DMS 273 (cell line): Measurements from ENCODE around the gene GTF3C2.
"Not testable (repeated sequence)": the region's sequence is repeated elsewhere in the genome, so short reads cannot be mapped to it uniquely, and the experiment has no call there.

Experiments used
- DNase-seq: peaks from one replicate; lab custom pipeline; 2025; ENCODE audit not compliant: unreplicated experiment; lab: John Stamatoyannopoulos, UW

The GTF3C2 gene

DNA sequence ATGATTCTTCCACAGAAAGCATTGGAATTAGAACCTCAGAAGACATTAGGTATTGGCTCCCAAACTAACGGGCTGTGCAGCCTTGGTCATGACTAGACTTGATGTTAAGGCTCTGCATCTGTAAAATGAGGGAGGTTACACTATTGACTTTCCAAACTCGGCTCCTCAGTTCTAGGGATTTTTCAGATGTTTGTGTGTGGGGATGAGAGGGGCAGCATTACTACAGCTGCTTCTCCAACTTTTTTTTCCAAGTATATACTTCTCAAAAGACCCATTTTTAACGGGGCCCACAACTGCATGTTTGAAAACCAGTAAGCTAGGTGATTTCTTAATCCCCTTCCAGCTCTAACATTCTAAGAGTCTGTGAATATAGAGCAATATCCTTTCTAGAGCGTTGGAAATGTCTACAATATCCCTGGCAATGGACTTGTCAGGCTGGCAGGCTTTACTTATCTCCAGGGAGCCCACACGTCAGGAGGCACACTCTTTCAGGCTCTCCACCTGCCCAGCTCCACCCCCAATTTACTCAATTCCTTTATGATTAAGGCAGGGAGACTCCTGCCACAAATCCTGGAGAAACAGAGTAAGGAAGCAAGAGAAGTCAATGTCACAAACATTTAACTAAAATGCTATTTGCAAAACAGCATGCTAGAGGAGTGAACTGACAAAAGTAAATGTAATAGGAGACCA is 32.8 kb downstream of the GTF3C2 start:
- peak; percentile 37 for DNase-seq

DNA sequence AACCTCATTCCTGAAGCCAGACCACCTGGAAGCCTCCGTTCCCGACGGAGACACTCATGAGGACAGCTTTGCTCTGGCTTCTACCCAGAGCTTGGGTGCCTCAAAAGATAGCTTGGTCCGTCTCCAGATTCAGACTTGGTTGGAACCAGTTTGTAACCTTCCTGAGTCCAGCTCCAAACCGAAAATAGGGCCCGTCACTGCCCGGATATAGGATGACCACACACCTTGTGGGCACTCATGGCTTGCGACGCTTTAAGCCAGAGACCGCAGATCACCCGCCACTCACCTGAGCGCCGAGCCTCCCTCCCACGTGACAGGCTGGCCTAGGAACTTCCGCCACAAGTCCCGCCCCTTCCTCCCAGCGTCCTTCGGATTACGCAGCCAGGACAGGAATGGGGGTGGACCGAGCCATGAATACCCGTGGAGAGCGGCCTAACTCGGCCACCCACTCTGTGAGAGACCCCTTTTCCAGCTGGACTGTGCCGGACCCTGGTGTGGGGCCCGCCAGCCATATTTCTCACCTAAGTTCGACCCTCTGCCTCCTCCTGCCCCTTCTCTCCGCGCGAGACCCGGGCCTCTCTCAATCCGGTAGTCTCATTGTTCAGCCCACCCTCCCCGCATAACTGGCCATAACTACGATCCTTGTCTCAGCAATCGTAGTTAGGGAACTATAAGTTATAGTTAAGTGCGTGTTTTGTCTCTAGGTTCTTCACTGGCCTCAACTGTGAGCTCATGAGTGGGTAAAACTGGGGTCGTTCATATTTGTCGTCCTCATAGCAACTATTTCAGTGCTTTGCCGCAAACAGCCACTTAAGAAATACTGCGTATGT is 33.6 kb downstream of the GTF3C2 start, which contains the start of gene MPV17:
TSS of gene MPV17 (minus strand) at position 332 of the 830 bp plus-strand sequence. CDS start 580 bp downstream, outside the sequence.
- DNase-seq: peak; percentile 96

DNA sequence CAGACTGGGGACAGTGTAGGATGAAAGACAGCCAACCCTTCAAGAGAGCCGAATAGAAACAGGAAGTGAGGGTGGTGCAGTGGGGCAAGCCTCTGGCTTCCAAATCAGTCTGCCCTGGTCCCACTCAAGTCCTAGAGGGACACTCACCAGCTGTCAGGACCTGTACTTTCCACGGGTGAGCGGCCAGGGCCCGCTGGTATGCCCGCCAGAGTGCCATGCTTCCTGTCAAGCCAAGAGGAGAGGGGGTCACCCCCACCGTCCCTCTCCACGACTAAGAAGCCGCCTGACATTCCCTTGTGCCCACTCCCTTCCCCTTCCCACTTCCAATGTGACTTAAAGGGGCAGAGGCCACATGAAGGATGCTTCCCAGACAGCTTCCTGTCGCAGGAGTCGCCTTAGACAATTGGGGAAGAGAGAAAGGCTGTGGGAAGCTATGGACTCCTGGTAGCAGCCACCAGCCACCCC is 34.2 kb downstream of the GTF3C2 start:
- no peak for DNase-seq

DNA sequence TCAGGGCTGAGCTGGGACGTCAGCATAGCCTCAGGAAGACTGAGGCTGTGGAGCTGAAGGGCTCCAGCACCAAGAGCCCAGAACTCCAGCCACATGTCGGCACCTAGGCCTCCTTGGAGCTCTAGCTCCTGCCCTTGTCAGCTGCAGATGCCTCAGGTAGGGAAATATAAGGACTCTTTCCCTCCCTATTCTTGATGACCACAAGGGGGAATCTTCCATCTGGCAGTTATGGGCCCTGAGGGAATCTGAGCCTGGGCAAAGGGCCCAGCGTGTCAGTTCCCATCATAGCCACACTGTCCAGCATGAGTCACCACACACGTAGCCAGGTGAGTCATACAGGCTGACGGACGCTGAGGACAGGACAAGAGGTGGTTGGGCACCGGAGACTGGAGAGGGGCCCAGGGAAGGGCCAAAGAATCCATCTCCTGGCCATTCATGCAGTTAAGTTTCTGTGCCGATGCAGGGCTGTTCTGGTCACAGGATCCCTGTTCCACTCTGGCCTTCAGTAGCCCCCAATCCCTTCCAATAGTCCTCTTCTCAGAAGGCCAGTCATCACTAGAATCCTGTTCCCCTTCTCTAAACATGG is 35.5 kb downstream of the GTF3C2 start:
- DNase-seq: peak; percentile 89

DNA sequence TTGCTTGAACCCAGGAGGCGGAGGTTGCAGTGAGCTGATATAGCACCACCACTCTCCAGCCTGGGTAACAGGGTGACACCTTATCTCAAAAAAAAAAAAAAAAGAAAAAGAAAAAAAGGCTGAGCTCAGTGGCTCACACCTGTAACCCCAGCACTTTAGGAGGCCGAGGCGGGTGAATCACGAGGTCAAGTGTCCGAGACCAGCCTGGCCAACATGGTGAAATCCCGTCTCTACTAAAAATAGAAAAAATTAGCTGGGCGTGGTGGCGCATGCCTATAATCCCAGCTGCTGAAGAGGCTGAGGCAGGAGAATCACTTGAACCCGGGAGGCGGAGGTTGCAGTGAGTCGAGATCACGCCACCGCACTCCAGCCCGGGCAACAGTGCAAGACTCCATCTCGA is 36.7 kb downstream of the GTF3C2 start:
- DNase-seq: not testable (repeated sequence)

DNA sequence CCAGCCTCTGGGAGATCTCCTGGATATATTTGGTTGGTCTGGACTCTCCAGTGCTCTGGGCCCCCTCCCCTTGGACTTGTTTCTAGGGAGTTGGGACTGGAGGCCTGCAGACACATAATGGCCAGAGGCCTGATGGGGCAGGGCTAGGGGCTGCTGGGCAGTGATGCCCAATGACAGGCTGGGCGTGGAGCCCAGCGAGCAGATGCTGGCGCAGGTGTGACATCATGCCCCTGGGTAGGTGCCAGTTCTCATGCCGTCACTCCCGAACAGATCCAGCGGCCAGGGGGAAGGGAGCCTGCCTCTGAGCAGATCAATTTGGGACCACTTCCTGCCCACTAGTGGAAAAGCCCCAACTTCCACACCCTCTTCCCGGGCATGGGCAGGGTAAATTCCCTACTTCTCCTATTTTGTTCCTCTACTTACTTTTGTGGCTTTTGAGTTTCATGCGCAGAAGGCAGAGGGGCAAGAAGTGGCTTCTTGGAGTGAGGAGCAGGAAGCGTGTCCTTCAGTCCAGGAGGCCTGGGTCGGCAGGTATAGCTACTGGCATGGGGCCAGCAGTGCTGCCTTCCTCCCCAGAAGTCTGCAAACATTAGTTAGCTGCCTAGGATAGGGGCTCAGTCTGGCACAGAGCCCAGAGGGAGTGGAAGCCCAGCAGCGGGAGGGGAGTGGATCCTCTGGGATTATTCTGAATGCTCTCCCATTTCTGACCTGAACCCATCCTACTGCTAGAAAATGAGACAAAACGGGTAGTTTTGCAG is 39.7 kb downstream of the GTF3C2 start:
- DNase-seq: peak; percentile 84

DNA sequence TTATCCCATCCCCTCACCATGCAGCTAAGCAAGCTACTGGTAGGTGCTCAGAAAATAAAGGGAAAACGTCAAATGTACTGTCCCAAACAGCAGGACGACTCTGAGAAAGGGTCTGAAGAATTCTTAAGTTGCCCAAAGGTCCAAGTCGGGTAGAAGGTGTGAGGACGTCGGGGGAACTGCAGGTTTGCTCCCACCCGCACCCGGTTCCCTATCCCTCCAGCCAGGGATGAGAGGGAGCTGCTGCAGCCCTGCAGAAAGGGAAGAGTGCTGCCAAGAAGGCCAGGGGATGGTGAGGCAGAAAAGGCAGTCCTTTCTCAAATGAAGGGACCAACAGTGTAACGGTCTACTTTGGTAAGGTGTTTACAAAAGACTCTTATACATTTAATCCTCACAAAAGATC is 41.4 kb downstream of the GTF3C2 start:
- DNase-seq: no peak

DNA sequence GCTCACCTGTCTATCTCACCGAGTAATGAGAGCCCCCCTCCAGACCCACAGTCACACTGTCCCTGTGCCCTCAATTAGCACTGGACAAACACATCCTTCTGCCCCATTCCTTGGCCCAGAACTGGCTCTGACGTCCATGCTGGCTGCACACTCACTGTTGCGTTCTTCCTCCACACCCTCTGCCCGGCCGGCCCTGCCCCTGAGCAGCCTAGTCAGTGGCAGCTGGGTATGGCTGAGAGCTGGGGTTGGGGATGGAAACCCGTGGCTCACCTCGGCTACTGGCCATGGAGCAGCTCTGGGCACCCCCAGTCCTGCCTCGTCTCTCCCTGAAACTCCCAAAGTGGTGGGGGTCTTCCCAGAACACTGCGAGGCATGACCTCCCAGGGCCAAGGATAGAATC is 41.9 kb downstream of the GTF3C2 start:
- no peak for DNase-seq

DNA sequence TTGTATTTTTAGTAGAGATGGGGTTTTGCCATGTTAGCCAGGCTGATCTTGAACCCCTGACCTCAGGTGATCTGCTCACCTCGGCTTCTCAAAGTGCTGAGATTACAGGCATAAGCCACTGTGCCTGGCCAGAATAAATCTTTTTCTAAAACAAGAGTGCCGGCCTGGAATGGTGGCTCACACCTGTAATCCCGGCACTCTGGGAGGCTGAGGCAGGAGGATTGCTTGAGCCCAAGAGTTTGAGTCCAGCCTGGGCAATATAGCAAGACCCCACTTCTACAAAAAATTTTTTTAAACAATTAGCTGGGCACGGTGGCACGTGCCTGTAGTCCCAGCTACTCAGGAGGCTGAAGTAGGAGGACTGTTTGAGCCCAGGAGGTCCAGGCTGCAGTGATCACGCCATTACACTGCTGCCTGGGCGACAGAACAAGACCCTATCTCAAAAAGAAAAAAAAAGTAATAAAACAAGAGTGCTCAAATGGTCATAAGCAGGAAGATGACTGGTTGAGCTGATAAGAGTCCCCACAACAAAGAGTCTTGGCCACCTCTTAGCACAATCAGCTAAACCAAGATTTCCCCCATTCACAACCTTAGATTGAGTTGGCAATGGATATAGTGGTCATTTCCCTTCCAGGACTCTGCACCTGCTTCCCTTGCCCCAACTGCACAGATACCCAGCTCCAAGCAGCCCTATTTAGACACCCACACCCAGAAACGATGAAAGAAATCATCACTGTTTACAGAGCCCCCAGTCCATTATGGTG is 42.5 kb downstream of the GTF3C2 start:
- no peak for DNase-seq

DNA sequence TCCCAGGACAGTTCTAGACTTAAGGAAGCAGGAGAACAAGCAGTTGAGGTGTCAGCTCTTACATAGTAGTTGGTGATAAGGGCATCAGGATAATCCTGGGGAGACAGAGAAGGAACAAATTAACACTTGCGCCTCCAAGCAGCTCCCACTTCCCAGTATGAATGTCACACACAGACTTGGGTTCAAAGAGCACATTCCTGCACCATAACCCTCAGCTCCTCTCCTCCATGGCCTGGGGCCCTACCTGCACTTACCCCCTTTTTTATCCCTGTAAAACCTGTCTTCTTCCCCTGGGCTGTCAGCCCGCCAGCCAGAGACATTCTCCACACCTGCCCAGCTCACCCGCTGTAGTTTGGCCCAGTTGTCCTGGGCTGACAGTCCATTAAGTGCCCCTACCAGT is 44.4 kb downstream of the GTF3C2 start:
- no peak for DNase-seq

DNA sequence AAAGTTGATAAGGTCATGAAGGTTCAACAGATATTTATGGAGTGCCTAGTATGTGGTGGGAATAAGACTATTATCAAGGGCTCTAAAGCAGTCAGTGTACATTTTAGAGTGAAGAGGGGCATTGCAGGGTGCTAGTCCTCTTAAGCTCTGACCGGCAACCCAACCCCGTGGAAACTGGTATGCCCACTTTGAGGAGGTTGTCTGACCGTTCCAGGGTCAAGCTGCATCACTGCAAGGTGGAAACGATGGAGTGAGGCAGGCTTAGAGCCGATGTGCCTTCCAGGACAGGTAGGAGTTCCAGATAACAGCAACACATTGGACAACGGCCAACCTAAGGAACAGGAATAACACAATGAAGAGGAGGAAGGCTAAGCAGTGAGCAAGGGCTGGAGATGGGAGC is 46.9 kb downstream of the GTF3C2 start:
- no peak for DNase-seq

DNA sequence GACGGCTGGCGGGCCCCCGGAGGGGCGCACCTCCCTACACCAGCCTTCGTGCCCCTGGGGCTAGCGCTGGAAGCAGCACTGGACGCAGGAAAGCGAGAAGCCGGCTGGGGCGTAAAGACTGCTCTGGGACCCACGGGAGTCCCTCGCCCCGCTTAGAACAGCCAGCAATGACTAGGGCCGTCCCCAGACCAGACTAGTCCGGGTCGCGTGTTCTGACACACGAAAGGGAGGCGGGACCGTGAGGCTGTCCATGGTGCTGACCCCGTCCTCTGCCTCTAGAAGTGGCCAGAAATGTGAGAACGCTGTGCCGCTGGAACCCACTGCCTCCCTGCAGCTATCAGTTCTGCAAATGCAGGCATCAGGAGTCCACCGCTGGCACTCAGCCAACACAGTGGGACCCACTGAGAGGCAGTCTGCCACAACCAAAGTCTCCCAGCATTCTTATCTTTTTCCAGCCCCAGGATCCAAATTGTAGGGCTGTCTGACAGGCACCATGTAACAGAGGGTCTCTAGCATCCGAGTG is 48.1 kb downstream of the GTF3C2 start, which contains the start of gene UCN:
TSS of gene UCN (minus strand) at position 87 of the 523 bp plus-strand sequence. CDS start 550 bp downstream, outside the sequence.
- peak; percentile 82 for DNase-seq

DNA sequence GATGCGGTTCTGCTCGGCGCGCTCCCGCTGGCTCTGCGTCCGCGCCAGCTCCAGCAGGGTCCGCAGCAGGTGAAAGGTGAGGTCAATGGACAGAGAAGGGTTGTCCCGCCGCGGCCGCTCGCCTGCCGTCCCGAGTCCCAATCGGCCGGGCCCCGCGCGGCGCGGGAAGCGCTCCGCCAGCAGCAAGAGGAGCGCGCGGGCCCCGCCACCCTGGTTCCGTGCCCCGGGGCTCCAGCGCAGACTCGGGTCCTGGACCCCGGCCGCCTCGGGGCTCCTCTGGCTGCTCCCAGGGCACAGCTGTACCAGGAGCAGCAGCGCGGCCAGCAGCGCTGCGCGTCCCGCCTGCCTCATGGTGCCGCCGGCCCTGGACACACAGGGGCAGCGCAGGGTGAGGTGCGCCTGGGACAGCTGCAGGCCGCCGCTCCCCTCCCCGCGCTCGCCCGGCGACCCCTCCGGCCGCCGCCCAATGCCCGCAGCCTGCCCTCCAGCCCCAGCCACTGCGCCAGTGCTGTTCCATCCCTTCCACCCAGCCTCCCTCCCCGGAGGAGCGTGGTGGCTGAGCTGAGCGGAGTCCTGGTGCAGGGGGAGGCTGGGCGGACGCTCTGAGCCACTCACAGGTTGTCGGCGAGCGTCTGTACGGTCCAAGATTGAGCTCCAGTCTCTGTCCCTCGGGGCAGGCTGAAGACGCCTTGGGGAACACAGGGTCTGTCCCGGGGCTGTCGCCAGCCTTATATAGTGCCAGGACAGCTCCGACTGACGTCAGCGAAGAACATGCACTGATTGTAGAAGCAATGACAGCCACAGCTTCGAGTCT is 48.8 kb downstream of the GTF3C2 start:
- DNase-seq: peak; percentile 57

DNA sequence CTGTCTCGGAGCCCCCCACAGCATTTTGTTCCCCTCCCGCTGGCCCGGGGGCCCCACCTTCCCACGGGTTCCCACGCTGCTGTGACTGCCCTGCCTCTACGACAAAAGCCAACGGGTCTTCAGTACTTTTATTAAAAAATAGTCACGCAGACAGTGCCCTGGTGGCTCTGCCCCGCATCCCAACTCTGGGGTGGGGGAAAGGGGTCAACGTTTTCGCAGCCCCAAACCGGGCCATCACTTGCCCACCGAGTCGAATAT is 49.3 kb downstream of the GTF3C2 start:
- no peak for DNase-seq

DNA sequence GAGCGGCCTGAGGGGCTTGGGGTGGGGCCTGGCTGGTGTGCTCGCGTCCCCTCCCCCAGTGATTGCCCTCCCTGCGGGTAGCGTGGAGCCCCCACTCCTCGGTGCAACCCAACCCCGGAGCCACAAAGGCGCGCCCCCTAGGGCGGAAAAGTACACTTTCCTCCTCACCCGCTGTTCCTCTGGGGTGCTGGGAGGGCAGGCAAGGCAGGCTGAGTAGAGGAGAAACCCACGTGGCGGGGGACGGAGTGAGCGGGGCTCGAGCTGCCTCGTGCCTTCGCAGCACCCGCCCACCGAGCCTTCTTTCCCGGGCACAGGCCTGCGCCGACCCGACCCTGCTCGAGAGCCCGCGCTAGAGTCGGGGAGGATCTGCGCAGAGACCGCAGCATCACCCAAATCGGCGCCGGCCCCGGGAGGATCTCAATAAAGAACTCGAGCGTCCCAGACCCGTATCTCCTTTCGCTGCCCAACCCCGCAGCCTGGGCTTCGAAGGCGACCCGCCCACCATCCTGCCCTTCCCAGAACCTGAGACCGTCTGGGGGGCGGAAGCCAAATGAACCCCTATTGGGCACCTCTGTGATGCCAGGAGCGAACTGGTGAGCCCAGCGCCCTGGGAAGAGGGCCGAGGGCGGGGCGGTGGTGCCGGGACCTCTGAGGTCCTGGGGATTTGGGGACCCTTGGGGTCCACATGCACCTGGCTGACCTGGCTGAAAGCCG is 49.8 kb downstream of the GTF3C2 start:
- peak; percentile 69 for DNase-seq

DNA sequence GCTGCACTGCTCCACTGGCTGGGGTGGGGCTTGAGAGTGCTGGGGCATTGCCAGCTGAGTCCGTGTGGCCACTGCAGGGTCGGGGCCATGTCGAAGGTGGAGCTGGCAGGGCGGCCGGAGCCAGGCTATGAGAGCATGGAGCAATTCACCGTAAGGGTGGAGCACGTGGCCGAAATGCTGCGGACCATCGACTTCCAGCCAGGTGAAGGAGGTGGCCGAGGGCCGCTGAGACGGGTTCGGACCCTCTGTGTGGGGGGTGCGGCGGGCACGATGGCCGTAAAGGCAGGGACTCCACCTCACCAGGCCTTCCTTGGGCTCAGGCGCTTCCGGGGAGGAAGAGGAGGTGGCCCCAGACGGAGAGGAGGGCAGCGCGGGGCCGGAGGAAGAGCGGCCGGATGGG is 50.4 kb downstream of the GTF3C2 start:
- DNase-seq: no peak

DNA sequence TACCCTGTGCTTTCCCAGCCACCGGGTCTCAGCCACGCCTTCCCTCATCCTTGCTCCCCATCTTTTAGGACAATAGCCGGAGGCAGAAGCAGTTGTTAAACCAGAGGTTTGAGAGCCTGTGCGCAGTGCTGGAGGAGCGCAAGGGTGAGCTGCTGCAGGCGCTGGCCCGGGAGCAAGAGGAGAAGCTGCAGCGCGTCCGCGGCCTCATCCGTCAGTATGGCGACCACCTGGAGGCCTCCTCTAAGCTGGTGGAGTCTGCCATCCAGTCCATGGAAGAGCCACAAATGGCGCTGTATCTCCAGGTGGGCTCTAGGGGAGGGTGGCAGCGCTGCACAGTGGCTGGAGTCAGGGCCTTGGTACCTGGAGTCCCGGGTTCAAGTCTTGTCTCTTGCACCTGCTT is 51.0 kb downstream of the GTF3C2 start:
- no peak for DNase-seq

DNA sequence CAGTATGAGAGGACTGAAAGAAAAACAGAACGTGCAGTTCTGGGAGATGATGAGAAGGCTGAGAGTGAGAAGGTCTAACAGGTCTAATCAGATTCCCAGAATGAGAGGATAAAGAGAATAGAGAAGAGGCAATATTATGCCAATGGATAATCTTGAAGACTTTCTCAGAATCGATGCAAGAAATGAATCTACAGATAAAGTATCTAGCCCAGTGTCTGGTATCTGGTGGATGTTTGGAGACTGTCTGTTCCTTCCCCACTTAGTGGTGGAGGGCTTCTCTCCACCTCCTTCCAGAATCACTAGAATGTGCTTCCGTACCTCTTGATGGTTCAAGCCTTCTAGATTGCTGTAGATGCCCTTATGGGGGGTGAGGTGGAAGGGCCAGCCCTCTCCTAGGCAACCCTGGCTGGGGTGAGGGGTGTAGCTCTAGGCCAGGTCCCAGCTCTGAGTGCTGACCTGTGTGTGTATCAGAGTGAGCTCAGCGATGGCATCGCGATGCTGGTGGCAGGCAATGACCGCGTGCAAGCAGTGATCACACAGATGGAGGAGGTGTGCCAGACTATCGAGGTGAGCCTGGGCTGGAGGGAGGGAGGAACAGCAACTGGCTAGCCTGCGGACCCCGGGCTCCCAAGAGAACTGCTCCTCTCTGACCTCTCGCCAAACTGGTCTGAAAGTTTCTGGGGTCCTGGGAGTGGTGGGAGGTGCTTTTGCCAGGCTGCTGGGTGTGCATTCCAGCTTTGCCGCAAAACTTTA is 51.9 kb downstream of the GTF3C2 start:
- no peak for DNase-seq
